NB4 (cell line): Measurements from ENCODE around the gene WBP1.

Source experiments
- DNase-seq: peaks from one replicate; pipeline ENCODE4 v3.0.0; 2010; ENCODE audit warnings: low read depth
- H3K4me3 ChIP-seq: one replicate; pipeline ENCODE4 v1.5.1; 2011; ENCODE audit warnings: mild to moderate bottlenecking, low read depth, low read length, moderate library complexity
- MYC ChIP-seq: IDR thresholded peaks from 2 replicates; pipeline ENCODE4 v1.6.1; 2011; ENCODE audit warnings: low read depth, low read length
- POLR2A ChIP-seq: IDR thresholded peaks from 2 replicates; pipeline ENCODE4 v1.6.1; 2011; ENCODE audit warnings: mild to moderate bottlenecking; ENCODE audit not compliant: insufficient read length; ENCODE audit errors: extremely low read depth
- TF ChIP-seq, protein P1 (sequence below): IDR thresholded peaks from one replicate; pipeline ENCODE4 v1.5.1; 2012; ENCODE audit warnings: low read depth, low read length
- TF ChIP-seq, protein P2 (sequence below): IDR thresholded peaks from 2 replicates; pipeline ENCODE4 v1.6.1; 2011; ENCODE audit warnings: low read depth, low read length

WBP1 gene

DNA sequence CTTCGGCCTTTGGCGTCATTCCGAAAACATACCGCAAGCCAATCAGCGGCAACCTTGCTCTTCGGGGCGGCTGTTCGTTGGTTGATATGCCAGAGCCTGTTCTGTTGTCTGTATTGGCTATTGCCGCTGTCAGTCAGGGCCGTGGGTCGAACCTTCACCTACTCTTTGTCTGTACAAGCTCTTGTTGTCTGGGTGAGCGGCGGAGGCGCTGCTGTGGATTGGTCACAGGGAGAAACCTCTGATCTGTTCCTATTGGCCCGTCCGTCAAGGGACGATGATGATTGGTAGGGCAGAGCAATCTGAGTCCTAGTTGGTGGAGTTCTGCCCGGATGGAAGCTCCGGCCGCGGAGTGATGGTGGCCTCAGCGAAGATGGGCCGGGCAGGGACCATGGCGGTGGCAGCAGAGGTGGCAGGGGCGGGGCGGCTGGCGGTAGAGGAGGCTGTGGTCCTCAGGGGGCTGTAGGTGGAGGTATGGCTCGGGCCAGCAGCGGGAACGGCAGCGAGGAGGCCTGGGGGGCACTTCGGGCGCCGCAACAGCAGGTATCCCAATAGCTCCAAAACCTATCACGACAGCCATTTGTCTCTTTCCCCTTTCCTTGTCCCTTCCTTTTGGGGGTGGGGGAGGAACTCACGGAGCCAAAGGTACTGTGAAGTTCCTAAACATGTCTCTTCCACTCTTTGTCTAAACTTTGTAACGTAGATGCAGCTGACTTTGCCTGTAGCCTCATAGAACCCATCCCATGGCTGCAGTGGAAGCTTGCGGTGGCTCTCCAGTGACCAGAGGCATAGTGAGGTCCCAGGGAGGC lies at the start of gene WBP1:
WBP1 (plus strand) TSS at position 307 of the 806 bp plus-strand sequence; CDS start at position 472, 165 bp downstream.
- H3K4me3 ChIP-seq: peak within 1 kb of the TSS; percentile 91
- peak; percentile 100 for DNase-seq
- TF ChIP-seq, protein P1, sequence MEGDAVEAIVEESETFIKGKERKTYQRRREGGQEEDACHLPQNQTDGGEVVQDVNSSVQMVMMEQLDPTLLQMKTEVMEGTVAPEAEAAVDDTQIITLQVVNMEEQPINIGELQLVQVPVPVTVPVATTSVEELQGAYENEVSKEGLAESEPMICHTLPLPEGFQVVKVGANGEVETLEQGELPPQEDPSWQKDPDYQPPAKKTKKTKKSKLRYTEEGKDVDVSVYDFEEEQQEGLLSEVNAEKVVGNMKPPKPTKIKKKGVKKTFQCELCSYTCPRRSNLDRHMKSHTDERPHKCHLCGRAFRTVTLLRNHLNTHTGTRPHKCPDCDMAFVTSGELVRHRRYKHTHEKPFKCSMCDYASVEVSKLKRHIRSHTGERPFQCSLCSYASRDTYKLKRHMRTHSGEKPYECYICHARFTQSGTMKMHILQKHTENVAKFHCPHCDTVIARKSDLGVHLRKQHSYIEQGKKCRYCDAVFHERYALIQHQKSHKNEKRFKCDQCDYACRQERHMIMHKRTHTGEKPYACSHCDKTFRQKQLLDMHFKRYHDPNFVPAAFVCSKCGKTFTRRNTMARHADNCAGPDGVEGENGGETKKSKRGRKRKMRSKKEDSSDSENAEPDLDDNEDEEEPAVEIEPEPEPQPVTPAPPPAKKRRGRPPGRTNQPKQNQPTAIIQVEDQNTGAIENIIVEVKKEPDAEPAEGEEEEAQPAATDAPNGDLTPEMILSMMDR: no peak
- TF ChIP-seq, protein P2, sequence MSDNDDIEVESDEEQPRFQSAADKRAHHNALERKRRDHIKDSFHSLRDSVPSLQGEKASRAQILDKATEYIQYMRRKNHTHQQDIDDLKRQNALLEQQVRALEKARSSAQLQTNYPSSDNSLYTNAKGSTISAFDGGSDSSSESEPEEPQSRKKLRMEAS: no peak; the same call in 1 of the 2 replicates
- TF ChIP-seq POLR2A: no peak
- TF ChIP-seq MYC: no peak

DNA sequence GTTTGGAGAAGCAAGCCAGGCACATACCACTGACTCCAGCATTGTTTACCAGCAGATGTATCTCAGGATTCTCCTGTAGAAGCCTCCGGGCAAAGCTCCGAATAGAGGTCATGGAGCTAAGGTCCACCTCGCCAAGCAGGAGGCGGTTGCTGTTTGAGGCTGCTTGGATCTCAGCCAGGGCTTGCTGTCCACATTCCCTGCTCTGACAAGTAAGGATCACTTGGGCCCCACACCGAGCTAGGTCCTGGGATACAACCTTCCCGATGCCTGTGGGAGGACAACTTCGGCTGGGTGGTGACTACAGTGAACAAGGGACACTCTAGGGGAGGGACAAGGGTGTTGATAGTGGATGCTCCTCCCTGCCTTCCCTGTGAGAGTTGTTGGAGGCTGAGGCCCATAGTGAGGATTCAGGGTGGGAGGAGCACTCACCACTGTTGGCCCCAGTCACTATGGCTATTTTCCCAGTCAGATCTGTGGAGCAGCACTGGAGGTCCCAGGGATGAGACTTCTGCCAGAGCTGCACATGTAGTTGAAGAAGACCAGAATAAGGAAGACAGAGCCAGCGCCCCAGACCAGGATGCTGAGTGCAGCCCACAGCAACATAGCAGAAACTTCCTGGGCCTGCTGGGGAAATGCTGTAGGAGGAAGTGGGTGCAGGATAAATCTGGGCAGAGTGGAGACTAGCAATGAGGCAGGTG lies 45.1 kb upstream of the WBP1 start:
- no peak overlapping the region for H3K4me3 ChIP-seq
- DNase-seq: no peak
- TF ChIP-seq POLR2A (no peak), MYC (no peak)
- TF ChIP-seq, protein P2: no peak

DNA sequence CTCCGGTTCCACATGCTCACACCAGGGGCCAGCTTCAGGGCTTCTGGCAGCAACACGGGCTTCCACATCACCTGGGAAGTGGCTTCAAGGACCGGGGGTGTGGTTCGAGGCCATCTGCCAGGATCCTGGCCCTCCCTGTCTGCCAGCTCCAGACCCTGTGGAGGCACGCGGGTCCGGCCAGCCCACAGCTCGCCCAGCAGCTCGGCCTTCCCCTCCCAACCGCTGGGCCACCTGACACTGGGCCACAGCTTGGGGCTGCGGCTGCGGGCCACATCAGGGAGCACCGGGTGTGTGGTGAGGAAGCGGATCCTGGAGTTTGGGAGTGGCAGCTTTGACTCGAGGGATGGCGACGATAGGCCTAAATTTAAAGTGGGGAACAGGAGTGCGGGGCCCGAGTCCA lies 43.8 kb upstream of the WBP1 start:
- H3K4me3 ChIP-seq: no peak overlapping the region
- DNase-seq: no peak
- TF ChIP-seq POLR2A: no peak
- TF ChIP-seq, protein P2: no peak
- TF ChIP-seq, protein P1: no peak
- TF ChIP-seq MYC: no peak

DNA sequence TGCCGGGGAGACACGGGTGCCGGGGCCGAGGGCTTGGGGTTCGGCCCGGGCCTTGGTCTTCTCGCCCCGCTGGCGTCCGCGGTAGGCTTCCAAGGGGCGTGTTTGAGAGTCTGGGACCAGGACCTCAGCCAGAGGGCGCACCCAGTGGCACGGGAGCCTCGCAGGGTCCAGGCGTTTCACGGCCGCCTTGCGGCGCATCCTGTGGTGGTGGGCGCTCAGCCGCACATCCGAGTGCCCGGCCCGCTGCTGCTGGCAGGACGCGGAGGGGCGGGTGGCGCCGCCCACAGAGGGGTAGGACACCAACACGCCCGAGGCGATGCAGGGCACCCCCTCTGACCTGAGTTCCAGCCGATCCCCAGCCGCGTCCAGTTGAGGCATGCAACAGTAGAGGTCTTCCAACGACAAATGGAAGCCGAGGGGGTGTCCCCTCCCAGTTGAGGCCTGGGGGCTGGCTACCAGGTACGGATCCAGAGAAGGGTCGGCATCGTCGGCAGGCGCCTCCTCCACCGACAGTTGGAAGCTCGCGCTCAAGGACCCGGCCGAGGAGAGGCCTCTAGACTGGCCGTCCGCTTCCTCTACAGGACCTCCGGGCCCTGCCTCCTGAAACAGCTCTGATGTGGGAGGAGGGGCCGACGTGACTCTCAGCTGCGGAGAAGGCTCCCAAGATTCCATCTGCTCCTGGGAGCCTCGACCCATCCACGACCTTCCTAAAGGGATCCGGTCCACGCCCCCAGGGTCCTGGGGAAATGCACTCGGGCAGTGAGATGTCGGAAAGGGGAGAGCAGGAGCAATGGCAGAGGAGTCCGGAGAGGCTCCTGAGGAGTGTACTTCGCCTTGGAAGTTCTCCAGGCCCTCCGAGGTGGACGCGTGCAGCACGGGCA lies 43.1 kb upstream of the WBP1 start:
- no peak for DNase-seq
- H3K4me3 ChIP-seq: no peak overlapping the region
- TF ChIP-seq POLR2A: no peak
- TF ChIP-seq, protein P1: no peak
- no peak for TF ChIP-seq MYC
- TF ChIP-seq, protein P2: no peak

DNA sequence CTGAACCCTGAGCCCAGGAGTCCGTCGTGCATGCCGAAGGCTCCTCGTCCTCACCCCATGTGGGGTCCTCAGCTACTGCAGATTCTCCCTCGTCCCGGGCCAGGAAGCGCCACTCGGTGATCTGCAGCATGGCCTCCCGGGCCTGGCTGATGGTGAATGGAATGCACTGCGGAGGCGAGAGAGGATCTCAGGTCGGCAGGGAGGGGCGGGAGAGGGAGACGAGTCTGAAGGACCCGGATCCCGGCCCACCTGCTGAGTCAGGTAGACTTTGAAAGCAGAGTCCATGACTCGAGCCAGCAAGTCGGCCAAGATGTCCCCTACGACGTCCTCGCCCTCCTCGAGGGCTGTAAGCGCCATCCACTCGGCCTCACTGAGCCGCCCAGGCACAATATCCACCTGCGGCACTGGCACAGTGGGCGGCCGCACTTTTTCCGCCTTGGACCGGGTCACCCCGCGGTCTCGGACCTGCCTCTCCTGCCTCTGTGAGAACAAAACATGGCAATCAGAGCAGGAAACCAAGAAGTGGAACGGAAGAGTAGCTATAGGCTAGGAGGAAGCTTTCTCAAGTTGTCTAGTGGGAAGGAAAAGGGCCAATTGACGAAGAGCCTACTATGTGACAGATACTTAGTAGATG lies 42.4 kb upstream of the WBP1 start:
- no peak overlapping the region for H3K4me3 ChIP-seq
- DNase-seq: no peak
- TF ChIP-seq, protein P1: no peak
- TF ChIP-seq, protein P2: no peak
- TF ChIP-seq POLR2A (no peak), MYC (no peak)
